Measurements from ENCODE around the gene ALDH4A1.

Gene ALDH4A1

DNA sequence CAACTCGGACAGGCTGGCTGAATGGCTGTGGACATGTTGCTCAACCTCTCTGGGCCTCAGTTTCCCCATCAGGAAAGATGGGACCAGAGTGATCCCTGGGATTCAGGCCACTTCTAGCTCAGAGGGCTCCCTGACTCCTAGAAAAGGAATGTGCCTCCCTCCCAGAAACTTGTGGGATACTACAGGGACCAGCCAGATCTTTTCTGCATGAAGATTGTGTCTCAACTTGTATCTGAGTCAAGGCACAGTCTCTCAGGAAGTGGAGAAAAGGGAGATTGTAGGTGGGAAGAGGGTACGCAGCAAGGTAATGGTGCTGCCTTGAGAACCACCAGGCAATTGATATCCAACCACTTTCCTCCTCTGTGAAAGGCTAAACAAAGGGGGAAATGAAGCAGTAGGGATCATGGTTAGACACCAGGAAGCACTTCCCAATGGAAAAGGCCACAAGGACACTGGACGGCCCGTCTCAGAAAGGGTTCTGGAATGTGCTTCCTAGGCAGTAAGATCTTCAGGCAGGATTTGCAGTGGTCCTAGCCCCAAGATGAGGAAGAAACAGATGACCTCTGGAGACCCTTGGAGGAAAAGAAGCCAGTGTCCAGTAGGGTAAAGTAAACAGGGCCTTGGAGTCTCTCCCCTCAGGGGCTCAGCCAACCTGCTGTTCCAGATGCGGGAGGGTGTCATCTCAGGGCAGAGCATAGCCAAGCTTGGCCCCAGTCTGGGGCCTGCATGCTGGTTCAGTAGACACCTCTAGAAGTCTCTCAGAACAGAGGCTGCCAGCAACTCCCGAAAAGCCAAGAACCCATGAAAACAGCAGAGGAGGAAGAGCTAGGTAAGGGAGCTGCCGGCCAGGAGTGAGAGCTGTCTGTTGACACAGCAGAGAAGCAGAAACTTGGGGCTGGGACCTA, 37.3 kb upstream of the ALDH4A1 start:
- DNase-seq: no peak

DNA sequence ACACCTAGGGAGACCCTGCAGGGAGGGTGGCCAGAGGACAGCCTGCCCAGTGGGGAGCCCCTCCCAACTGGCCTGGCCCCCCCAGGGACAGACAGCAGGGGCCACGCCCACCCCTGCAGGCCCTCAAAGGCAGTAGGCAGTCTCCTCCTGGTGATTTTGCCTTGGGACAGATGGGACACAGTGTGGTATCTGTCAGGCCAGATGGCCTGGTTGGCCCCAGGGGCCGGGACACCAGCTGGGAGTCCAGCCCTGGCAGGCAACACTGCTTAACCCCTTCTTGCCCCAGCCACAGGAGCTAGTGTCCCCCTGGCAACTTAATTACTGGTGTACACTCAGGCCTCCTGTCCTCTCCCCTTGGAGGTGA, 36.3 kb upstream of the ALDH4A1 start:
- no peak for DNase-seq

DNA sequence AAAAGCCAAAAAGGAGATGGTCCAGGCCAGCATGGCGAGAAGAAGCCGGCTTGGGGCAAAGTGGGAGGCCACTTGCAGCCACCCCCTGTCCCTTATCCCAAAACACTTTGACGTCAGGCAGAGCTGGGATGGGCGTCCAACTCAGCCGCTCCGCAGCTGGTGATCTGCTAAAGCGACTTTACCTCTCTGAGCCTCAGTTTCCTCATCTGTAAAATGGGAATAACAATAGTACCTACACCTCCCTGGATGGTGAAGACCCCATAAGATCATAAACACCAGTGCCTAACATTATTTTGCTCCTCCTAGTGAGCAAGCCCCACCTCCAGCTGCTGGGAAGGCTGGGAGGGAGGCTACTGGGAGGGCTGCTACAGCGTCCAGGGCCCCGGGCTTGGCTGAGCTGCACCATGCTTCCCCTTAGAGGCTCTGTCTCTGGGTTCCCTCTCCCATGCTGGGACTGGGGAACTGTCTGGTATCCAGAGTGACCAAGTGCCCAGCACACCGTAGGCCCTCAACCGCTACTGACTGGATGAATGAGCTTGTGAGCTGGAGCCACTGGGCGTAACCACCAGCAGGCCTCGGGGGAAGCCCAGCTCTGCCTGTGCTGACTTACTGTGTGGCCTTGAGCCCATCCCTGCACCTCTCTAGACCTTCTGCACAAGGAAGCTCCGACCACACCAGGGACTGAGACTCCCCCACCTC, 35.8 kb upstream of the ALDH4A1 start:
- DNase-seq: no peak

DNA sequence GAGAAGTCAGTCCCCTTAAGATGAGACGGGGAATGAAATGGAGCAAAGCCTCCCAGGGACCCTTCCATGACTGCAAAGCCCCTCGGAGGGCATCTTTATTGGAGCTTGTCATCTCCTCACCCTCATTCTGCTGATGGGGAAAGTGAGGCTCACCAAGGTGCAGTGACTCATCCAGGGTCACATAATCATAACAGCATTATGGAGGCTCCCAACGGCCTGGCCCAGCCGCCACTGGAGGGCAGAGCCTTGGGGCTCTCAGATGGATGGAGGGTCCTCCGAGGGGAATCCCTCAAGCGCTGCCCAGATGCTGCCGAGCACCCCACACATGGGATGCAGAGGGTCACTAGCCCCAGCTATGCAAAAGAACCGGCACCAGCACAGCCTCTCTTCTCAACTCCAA, 35.2 kb upstream of the ALDH4A1 start:
- DNase-seq: no peak

DNA sequence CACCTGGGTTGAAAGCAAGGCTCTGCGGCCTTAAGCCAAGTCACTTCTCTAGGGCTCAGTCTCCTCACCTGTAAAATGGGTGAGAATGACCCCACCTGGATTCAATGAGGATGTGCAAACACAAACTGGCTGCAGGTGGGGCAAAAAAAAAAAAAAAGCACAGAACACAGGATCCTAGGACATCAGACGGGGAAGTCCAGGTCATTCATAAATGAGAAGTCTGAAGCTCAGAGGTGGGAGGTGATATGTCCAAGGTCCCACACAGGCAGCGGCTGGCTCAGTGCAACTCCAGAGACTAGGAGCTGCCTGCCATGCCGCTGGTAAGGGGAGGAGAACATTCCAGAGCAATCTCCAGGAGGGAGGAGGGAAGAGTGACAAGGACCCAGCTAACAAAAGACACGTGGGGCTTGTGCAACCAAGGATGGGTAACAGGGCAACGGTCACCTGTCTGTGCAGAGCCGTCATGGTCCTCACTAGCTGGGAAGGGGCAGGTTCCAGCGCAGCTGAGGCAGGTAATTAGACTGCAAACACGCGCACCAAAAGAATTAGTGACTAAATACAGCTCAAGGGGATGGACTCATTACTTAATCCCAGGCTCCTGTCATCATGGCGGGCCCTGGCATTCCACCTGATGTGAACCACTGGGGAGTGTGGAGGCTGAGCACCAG, 34.6 kb upstream of the ALDH4A1 start:
- DNase-seq: no peak

DNA sequence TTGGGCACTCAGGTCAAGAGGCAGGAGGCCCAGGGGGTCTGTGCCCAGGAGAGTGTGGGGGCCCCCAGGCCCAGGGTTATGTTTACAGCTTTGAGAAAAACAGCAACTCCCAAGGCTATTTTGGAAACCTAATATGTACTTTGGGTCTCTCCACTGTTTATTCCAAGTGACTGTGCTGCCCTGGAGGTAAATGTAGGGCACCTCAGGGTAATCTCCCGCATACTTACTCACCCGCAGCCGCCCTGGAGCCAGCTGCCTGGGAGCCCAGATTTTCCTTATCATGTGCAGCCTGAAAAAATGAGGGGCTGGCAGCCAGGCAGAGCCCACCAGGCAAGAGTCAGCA, 34.1 kb upstream of the ALDH4A1 start:
- DNase-seq: no peak

DNA sequence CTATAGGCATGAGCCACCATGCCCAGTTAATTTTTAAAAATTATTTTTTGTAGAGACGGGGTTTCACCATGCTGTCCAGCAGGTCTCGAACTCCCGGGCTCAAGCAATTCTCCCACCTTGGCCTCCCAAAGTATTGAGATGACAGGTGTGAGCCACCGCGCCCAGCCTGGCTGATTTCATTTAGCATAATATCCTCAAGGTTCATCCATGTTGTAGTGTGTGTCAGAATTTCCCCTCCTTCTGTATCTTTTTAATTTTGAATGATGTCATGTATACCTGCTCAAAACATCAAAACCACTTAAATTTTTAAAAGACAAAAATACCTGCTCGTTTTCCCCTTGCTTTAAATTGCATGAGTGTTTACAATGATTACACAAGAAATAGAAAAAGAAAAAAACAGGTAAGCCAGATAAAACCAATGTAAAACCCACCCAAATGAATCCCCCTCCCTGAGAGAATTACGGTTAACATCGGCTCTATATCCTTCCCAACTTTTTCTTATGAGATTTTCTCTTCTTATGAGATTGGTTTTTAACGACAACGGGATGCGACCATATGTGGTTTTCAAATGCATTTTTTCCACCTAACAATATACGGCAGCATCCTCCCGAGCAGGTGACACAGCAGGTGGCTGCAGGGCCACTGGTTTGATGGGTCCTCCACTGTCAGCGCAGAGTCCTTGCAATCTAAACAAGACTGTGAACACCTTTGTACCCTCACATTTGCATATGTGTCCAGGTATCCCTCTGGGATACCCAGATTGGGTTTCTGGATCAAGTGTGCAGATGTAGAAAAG, 32.0 kb upstream of the ALDH4A1 start:
- DNase-seq: no peak

DNA sequence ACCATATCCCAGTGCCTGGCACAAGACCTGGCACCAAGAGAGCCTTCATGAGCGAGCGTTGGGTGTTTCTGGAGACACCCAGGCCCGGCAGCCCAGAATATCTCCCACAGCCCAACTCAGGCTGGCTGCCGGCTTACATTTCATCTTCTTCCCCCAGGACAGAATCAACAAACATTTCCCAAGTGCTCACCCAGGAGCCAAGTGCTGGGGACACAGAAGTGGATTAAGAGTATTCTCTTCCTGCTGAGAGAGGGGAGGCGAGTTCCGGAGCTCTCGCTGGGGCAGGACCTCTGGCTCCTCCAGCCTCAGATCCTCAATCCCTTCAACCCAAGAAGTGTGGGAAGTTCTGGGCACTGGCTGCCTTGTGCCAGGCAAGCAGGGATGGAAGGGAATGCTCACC, 30.5 kb upstream of the ALDH4A1 start:
- no peak for DNase-seq

DNA sequence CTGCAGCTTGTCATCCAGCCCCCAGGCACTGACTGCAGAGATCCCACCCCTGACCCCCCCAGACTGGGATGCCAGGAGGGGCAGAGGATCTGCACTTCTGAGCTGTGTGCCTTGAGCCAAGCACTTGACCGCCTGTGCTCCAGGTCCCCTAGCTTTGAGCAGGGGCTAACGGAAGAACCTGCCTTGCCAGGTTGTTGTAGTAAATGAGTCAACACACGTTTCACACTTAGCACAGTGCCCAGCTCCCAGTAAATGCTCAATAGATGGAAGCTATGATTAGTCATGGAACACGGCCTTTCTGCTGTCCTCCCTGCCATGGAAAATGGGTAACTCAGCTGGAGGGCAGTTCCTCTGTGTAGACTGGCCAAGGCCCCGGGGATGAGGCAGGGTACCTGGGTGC, 30.0 kb upstream of the ALDH4A1 start:
- DNase-seq: no peak

DNA sequence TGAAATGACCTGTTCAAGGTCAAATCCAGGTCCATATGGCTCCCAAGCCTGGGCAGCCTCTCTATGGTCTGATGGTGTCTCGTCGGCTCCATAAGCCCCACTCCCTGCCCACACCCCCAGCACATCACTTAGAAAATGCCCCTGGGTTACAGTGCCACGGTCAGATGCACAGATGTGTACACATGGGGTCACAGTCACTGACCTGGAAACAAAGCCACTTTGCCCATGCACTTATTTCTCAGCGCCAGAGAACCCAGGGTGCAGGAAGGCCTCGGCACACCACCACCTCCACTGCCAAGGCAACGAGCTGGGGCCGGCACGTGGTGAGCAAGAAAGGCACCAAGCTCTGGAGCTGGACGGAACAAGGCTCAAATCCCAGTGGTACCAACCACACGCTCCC, 29.4 kb upstream of the ALDH4A1 start:
- DNase-seq: no peak

DNA sequence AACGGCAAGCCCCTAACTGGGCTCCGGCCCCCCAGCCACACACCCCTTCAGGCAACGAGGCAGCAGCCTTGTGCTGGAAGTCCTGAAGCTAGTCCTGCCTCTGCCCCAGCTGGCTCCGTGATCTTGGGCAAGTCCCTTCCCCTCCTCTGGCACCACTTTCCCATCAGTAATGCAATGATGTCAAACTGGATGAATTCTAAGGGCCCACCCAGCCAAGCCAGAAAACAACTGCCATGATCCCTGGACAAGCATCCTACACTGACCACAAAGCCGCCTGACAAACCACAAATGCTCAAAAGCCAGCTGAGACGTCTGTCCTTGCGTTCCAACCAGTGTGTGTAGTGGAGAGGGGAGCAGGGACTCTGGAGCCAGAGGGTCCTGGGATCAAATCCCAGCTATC, 27.3 kb upstream of the ALDH4A1 start:
- no peak for DNase-seq

DNA sequence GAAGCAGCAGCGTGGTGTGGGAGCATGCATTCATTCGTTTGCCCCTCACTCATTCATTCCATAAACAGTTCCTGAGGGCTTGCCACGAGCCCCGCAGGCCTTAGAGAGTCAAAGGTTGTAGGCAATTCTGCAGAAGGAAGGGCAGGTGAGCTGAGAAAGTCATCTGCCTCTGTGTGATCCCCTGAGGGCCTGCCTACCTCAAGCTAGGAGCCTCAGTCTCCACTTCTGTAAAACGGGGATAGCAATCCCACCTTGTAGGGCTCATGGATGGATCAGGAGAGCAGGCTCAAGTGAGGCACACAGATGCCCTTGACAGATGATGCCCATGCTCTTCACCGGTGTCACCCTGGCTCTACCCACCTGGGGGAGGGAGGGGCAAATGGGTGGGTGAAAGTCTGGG, 26.6 kb upstream of the ALDH4A1 start:
- no peak for DNase-seq

DNA sequence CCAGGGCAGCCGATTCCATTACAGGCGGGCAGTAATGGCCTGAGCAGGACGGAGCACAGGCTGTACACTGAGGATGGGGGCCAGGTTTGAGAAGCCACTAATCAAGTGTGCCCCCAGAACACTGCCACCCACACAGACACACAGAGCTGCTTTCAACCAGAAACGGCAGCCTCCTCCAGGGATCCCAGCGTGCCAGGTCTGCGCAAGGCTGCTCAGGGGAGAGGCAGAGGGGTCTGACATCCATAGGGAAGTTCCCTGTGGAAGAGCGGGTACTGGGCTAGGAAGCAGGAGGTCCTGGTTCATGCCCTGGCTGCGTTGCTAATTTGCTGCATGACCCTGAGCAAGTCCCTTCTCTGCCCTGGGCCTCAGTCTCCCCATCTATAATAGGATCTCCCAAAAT, 26.1 kb upstream of the ALDH4A1 start:
- no peak for DNase-seq

DNA sequence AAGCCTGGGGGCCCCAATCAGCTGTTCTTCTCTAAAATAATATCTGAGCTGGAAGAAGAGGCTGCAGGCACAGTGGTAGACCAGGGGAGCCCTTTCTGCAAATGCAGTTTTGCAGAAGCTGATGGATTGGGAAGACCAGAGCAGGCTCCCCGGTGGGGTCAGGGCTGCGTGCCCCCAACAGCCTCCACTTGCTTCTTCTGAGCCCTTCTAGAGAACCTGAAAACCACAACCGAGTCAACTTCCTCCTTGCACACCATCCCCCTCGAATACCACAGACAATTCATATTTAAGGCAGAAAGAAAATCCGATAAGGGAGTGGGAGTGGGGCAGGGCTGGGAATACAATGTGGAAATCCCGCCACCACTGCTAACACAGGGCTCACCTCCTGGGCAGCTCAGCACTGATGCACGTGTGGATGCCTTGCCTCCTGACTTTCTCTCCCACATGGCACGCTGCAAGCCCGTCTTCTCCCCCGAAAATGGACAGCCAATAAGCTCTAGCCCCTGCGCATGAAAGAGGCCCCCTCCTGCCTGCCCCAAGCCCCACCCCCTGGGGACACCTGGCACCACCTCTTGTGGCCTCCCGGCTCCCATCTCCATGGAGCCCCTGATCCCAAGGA, 25.4 kb upstream of the ALDH4A1 start:
- DNase-seq: peak; percentile 27

DNA sequence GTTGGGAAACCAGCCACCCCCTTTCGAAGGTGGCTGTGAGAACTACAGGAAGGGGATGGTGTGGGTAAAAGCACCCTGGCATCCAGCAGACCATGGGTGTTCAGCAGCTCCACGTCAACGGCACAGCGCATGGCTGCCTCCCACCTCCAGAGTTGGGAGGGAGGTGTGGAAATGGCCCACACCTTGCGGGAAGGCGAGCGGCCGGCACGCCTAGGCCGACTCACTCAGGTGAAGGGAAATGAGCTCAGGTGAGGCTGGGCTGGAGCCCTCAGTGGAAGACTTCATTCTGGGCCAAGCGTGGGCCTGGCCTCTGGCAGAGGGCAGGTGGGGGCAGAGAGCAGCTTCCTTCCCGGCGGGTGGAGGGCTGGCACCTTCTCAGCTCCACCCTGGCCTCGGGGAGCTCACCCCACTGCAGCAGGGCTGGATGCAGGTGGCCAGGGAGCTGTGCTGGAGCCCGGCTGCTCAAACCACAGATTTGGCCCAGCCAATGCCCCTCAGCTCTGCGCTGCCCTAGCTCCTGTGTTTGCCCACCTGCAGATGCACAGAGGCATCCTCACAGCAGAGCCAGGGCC, 24.8 kb upstream of the ALDH4A1 start:
- DNase-seq: peak; percentile 29

DNA sequence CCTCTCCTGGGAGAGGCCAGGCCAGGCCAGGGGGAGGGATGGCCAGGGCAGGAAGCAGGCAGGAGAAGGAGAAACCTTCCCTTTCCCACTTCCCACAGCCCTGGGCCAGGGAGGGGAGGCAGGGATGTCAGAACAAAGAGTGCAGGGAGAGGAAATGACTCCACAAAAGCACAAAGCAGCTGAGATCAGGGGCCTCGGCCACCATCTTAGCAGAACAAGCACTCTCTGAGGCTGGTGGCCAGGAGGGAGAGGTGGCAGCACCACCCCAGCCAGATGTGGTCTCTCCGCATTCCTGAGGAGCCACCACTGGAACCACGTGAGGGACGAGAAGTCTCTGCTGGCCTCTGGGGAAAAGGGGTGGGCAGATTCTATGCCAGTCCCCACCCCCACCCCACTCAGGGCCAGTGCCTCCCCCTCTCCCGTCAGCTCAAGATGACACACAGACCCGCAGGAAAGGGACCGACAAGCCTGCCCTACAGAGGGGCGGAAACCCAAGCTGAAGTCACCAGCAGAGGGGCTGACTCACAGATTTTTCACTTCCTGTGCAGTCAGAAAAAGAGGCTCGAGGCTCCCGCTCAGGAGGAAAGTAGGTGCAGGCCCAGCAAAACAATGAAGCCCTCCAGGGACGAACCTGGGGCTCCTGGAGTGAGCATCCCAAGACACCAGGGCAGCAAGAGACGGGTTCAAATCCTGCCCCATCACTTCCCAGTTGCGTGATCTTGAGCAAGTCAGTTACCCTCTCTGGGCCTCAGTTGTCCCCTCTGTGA, 24.1 kb upstream of the ALDH4A1 start:
- peak; percentile 75 for DNase-seq

DNA sequence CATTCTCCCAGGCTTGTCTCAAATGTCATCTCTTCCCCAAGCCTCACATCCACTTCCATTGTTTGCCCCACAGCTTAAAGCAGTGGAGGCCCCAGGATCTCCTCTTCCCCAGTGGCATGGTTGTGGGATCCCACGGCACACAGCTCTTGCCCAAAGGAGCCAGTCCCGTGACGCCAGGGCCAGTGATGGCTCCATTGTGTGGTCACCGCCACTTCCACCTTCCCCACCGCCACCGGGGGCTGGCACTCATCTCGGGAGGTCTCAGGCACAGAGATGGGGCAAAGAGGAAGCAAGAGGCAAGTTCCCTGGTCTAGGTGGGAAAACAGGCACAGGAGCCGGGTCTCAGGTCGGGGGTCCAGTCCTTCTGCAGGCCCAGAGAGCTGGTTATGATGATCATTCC, 22.9 kb upstream of the ALDH4A1 start:
- DNase-seq: no peak

DNA sequence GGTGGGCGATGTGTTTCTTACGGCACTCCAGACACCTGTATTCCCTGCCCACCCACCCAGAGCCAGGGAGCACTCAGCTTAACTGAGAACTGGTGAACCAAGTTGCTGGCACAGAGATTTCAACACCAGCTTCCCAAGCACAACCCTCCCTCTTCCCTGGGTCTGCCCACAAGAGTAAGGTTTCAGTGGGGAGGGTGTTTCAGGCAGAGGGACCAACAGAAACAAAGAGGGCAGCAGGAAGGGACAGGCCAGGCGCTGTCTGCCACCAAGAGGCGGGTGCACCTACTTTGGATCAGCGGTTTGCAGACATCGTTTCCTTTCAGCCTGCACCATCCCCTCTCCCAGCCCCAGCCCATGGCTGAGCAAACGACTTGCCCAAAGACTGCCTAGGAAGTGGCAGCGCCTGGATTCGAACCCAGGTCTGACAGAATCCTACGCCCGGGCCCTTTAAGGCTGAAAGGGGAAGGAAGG, 21.9 kb upstream of the ALDH4A1 start:
- DNase-seq: no peak

DNA sequence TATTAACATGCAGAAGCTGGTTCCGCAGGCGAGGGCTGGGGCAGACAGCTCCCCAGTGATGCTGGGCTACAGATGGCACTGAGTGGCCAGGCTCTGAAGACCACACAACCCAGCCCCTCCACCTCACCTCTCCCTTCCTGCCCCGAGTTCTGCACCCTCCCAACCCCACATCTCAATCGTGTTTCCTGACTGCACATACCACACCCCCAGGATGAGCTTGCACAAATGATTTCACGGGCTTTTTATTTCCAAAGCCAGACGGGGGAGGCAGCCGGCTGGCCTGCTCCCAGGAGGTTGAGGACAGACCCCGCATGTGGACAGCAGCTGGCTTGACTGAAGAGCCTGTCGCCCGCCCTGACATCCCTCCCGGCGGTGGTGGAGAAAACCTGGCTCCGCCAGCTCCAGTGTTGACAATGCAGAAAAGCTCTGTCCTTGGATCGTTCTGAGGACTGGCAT, 21.4 kb upstream of the ALDH4A1 start:
- no peak for DNase-seq

DNA sequence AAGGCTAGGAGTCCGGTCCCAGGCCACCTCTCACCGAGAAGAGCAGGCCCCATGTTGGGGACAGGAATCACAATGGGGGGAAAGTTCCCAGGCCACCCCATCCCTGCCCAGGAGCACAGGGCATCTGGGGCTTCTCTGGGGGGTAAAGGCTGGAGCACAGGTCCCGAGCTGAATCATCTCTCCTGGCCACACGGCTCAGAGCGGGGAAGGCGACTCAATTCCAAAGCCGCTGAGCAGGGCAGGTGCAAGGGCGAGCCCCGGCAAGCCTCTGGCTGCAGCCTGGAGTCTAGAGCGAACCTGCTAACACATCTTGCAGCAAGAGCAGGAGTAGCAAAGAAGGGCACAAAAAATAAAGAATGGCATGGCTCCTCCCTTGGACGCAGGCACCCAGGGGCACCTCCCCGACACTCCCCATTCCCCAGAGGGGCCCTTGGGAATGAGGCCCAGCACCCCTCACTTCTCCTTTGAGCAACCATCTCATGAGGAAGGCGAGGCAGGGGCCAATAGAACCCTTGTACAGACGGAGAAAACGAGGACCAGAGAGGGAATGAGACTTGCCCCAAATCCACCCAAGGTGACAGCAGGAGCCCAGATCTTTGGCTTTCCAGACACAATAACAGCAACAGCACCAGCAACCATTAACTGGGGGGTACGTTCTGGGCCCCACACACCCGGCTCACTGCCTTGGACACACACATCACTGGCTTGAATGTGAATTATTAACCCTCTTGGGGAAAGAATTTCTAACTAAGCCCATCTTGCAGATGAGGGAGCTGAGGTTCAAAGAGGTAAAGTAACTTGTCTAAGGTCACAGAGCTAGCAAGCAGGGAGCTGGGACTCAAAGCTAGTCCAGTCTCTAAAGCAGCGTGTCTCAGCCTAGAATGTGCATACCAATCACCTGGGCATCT, 20.7 kb upstream of the ALDH4A1 start:
- DNase-seq: no peak

Data from stimulated activated CD4-positive, alpha-beta T cell treated with anti-CD3 and anti-CD28 coated beads, Interleukin-12 subunit alpha, Interleukin-12 subunit beta, amount 100 ng/mL, for 4 hours (primary cell).